Right atrium auricular region (tissue), 2 donors: Measurements from ENCODE around the gene MFSD6. TPM values are rescaled to one million over a fixed set of nuclear protein-coding genes. Genes with fewer than 3 reads are reported as not detected.

Experiments
- DNase-seq: peaks from one replicate; pipeline ENCODE4 v3.0.0-alpha.2; 2019; ENCODE audit warnings: low spot score
- H3K27ac ChIP-seq, 2 donors: fragments of 200-600 bp; sonication (generic); 1 replicate in 1 of 2; 2 replicates in 1 of 2; pipeline ENCODE4 v1.5.1; 2016 to 2019
- H3K27me3 ChIP-seq, 2 donors: fragments of 200-600 bp; sonication (generic); one replicate each; pipeline versions ENCODE4 v1.5.1 to v1.6.0; 2017 to 2019
- H3K36me3 ChIP-seq: fragments of 200-600 bp; sonication (generic); one replicate; pipeline ENCODE4 v1.5.1; 2016
- H3K4me1 ChIP-seq, 2 donors: fragments of 200-600 bp; sonication (generic); one replicate each; pipeline versions ENCODE4 v1.5.1 to v1.6.0; 2017 to 2019
- H3K4me3 ChIP-seq, 2 donors: fragments of 200-600 bp; sonication (generic); 1 replicate in 1 of 2; 2 replicates in 1 of 2; pipeline ENCODE4 v1.5.1; 2017 to 2019; ENCODE audit warnings: mild to moderate bottlenecking in 1 of 2, moderate library complexity in 1 of 2
- H3K9me3 ChIP-seq, 2 donors: fragments of 200-600 bp; sonication (generic); one replicate each; pipeline ENCODE4 v1.5.1; 2019
- total RNA-seq, 2 donors: library from RNA; depleted of rRNA; stranded (reverse); fragments of >200 nt; gene quantifications; one replicate each; pipeline ENCODE4 v1.1.0, GENCODE V29; 2016
- TF ChIP-seq, protein P1 (sequence below), 2 donors: fragments of 200-600 bp; sonication (generic); IDR thresholded peaks; one replicate each; pipeline ENCODE4 v1.5.1; 2019; ENCODE audit warnings: antibody characterized with exemption in 2 of 2

Gene MFSD6
- total RNA-seq, 2 donors from 2014 or later: 57.2 to 72.7 TPM

DNA sequence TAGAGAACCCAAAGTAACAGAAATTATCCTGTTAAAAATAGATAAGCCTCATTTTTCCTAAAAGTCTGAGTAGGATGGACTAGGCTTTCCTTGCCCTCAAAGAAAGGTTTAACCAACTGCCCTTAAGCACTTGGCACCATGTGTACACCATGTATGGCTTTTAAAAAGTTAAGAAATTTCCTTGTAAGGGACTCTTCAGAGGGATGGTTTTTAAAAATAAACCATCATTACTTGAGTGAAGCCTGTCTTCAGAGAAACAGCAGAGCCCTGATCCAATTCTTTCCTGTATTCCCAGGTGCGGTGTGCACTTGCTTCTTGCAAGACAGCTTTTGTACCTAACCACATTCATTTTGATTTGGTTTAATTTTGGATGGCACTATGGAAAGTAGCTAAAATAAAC lies 127.4 kb downstream of the MFSD6 start:
- Histone ChIP-seq H3K27ac (peak overlapping the region; percentile 97 to 98), H3K4me3 (peak overlapping the region; percentile 55 to 81), H3K4me1 (peaks cover 0 to 37% of the 10 kb centered on the region in 2 donors), H3K9me3 (peaks cover 0 to 18% of the 10 kb centered on the region in 2 donors), H3K27me3 (no peaks in the 10 kb centered on the region), H3K36me3 (no peaks in the 10 kb centered on the region)
- TF ChIP-seq, protein P1, sequence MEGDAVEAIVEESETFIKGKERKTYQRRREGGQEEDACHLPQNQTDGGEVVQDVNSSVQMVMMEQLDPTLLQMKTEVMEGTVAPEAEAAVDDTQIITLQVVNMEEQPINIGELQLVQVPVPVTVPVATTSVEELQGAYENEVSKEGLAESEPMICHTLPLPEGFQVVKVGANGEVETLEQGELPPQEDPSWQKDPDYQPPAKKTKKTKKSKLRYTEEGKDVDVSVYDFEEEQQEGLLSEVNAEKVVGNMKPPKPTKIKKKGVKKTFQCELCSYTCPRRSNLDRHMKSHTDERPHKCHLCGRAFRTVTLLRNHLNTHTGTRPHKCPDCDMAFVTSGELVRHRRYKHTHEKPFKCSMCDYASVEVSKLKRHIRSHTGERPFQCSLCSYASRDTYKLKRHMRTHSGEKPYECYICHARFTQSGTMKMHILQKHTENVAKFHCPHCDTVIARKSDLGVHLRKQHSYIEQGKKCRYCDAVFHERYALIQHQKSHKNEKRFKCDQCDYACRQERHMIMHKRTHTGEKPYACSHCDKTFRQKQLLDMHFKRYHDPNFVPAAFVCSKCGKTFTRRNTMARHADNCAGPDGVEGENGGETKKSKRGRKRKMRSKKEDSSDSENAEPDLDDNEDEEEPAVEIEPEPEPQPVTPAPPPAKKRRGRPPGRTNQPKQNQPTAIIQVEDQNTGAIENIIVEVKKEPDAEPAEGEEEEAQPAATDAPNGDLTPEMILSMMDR (IDR thresholded peaks at IDR 0.05): no peak
- DNase-seq: no peak

DNA sequence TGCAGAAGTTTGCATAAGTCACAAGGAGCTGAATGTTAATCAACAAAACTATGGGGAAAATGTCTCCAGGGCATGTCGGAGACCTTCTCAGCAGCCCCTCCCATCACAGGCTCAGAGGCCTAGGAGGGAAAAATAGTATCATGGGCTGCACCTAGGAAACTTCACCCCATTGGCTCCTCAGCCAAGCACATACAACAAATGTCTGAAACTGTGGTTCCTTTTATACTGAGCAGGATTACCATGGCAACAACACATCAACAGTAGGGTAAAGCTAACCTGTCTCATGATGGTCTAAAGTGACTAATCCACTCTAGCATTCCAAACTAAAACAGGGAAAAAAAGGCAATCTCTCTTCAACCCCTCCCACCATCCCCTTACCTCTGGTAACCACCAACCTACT lies 129.6 kb downstream of the MFSD6 start:
- H3K36me3 ChIP-seq: no peaks in the 10 kb centered on the region
- H3K4me1 ChIP-seq: peaks cover 0 to 20% of the 10 kb centered on the region in 2 donors
- TF ChIP-seq, protein P1 (IDR thresholded peaks at IDR 0.05): no peak
- H3K27me3 ChIP-seq: no peaks in the 10 kb centered on the region
- H3K9me3 ChIP-seq: peaks cover 0 to 37% of the 10 kb centered on the region in 2 donors
- no peak for DNase-seq
- no peak overlapping the region for H3K27ac ChIP-seq
- no peak overlapping the region for H3K4me3 ChIP-seq

DNA sequence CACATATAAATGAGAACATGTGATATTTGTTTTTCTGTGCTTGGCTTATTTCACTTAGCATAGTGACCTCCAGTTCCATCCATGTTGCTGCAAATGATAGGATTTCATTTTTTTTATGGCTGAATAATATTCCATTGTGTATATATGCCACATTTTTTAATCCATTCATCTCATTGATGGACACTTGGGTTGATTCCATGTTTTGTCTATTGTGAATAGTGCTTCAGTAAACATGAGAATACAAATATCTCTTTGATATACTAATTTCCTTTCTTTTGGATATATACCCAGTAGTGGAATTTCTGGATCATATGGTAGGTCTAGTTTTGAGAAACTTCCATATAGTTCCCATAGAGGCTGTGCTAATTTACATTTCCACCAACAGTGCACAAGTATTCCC lies 130.0 kb downstream of the MFSD6 start:
- DNase-seq: no peak
- peaks cover 0 to 15% of the 10 kb centered on the region in 2 donors for H3K4me1 ChIP-seq
- no peaks in the 10 kb centered on the region for H3K27me3 ChIP-seq
- H3K36me3 ChIP-seq: no peaks in the 10 kb centered on the region
- H3K27ac ChIP-seq: no peak overlapping the region
- no peak overlapping the region for H3K4me3 ChIP-seq
- H3K9me3 ChIP-seq: peaks cover 0 to 37% of the 10 kb centered on the region in 2 donors
- TF ChIP-seq, protein P1 (IDR thresholded peaks at IDR 0.05): no peak

DNA sequence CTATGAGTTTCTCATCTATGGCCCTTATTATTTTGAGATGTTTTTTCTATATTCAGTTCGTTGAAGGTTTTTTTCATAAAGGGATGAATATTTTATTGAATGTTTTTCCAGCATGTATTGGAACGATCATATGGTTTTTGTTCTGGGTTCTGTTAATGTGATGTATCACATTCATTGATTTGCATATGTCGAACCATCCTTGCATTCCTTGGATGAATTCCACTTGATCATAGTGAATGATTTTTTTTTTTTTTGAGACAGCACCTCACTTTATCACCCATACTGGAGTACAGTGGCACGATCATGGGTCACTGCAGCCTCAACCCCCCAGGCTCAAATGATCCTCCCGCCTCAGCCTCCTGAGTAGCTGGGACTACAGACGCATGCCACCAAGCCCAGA lies 131.9 kb downstream of the MFSD6 start:
- Histone ChIP-seq H3K27me3 (no peaks in the 10 kb centered on the region), H3K9me3 (peaks cover 0 to 37% of the 10 kb centered on the region in 2 donors), H3K4me3 (no peak overlapping the region), H3K27ac (no peak overlapping the region), H3K36me3 (no peaks in the 10 kb centered on the region), H3K4me1 (peaks cover 0 to 8% of the 10 kb centered on the region in 2 donors)
- no peak for DNase-seq
- TF ChIP-seq, protein P1 (IDR thresholded peaks at IDR 0.05): no peak

DNA sequence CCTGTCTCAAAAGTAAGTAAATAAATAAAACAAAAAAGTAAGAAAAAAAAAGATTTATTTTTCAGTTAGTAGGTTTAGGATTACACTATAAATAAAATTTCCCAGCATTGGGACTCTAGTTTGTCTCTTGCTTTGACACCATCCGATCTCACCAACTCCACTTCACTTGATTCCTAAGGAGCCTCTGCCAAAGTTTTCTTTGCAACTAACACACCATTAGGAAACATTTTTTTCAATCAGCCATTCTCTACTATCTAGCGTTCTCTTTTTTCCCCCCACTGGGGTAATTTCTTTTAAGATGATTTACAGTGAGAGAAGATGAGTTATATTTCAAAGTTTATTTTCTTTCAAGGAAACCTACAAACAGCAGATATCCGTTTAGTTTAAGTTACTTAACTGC lies 136.9 kb downstream of the MFSD6 start:
- TF ChIP-seq, protein P1 (IDR thresholded peaks at IDR 0.05): no peak
- Histone ChIP-seq H3K4me1 (no peaks in the 10 kb centered on the region), H3K9me3 (peaks cover 0 to 23% of the 10 kb centered on the region in 2 donors), H3K27me3 (no peaks in the 10 kb centered on the region), H3K4me3 (peak overlapping the region in 1 of 2 donors; percentile 26), H3K27ac (peak overlapping the region; percentile 19 to 33), H3K36me3 (no peaks in the 10 kb centered on the region)
- no peak for DNase-seq
